GM12892 (cell line): ENCODE results near the gene OR6A2.

Experiments used
- POLR2A ChIP-seq: IDR thresholded peaks from 2 replicates; pipeline ENCODE4 v1.6.1; 2011; ENCODE audit warnings: low read depth, low read length, control low read depth
- POLR2AphosphoS5 ChIP-seq: IDR thresholded peaks from 2 replicates; pipeline ENCODE4 v1.6.1; 2011; ENCODE audit warnings: low read depth, low read length, control low read depth

DNA sequence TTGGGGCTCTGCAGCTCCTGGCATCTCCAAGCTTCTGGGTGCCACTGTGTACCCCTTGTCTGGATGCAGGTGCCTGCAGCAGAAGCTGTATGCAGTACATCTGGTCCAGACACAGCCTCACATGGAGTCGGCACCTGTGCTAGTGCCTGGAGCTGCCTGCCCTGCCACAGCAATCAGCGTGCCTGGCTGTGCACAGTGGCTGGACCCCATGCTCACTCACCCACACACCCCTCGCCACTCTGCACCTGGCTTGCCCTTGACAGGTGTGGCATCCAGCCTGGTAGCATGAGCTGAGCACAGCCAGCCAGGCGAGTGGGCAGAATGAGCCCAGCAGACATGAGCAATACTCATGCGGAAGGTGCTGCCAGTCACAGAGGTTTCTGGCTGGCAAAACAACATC, 19.5 kb upstream of the OR6A2 start:
- no peak for TF ChIP-seq POLR2A
- no peak for TF ChIP-seq POLR2AphosphoS5
